Liver (tissue), 9 donors: Measurements from ENCODE around the gene HMX1. TPM values are rescaled to one million over a fixed set of nuclear protein-coding genes. Genes with fewer than 3 reads are reported as not detected.

Experiments used
- DNase-seq: peaks from one replicate; pipeline ENCODE4 v3.0.0-alpha.2; 2017; ENCODE audit warnings: low spot score
- H3K27ac ChIP-seq, 2 donors: one replicate each; pipeline ENCODE4 v1.7.0; 2013; ENCODE audit warnings: inconsistent platforms in 2 of 2, low read length in 2 of 2, control low read depth in 1 of 2, low read depth in 1 of 2, mild to moderate bottlenecking in 1 of 2
- H3K27me3 ChIP-seq, 4 donors: one replicate each; pipeline versions ENCODE4 v1.6.1 to v1.7.0; 2013; ENCODE audit warnings: low read length in 3 of 4, inconsistent platforms in 1 of 4, mild to moderate bottlenecking in 1 of 4, moderate library complexity in 1 of 4; ENCODE audit not compliant: control insufficient read depth in 4 of 4, insufficient read depth in 4 of 4
- H3K36me3 ChIP-seq, 4 donors: one replicate each; pipeline versions ENCODE4 v1.6.1 to v1.7.0; 2013; ENCODE audit warnings: low read length in 3 of 4, mild to moderate bottlenecking in 3 of 4, low read depth in 1 of 4, moderate library complexity in 1 of 4; ENCODE audit not compliant: control insufficient read depth in 4 of 4, insufficient read depth in 3 of 4
- H3K4me1 ChIP-seq, 4 donors: one replicate each; pipeline versions ENCODE4 v1.6.1 to v1.7.0; 2013; ENCODE audit warnings: low read length in 3 of 4, mild to moderate bottlenecking in 3 of 4, moderate library complexity in 1 of 4; ENCODE audit not compliant: control insufficient read depth in 4 of 4, insufficient read depth in 4 of 4
- H3K4me3 ChIP-seq, 3 donors: one replicate each; pipeline versions ENCODE4 v1.6.1 to v1.7.0; 2013; ENCODE audit warnings: low read length in 3 of 3, control low read depth in 1 of 3, low read depth in 1 of 3, mild to moderate bottlenecking in 1 of 3
- H3K9ac ChIP-seq, 2 donors: one replicate each; pipeline ENCODE4 v1.7.0; 2013; ENCODE audit warnings: low read length in 2 of 2, mild to moderate bottlenecking in 2 of 2, moderate library complexity in 2 of 2, control low read depth in 1 of 2, low read depth in 1 of 2
- H3K9me3 ChIP-seq, 4 donors: one replicate each; pipeline versions ENCODE4 v1.6.1 to v1.7.0; 2013; ENCODE audit warnings: low read length in 3 of 4; ENCODE audit not compliant: control insufficient read depth in 4 of 4
- ATF3 ChIP-seq: IDR thresholded peaks from 2 replicates; pipeline ENCODE4 v1.6.1; 2016; ENCODE audit warnings: antibody characterized with exemption
- CTCF ChIP-seq: fragments of 150-350 bp; IDR thresholded peaks from 2 replicates; pipeline ENCODE4 v1.5.1; 2017; ENCODE audit warnings: improper control_type of control experiment, low read depth, low read length; ENCODE audit not compliant: missing input control
- FOXA2 ChIP-seq: IDR thresholded peaks from 2 replicates; pipeline ENCODE4 v1.6.1; 2016; ENCODE audit warnings: antibody characterized with exemption
- GABPA ChIP-seq, 2 donors: IDR thresholded peaks in 1 of 2; conservative IDR thresholded peaks in 1 of 2; 2 replicates each; pipeline ENCODE4 v1.6.1; 2016; ENCODE audit warnings: antibody characterized with exemption in 2 of 2, mild to moderate bottlenecking in 1 of 2, moderate library complexity in 1 of 2
- HNF4A ChIP-seq, 2 donors: conservative IDR thresholded peaks; 2 replicates each; pipeline ENCODE4 v1.6.1; 2016; ENCODE audit warnings: antibody characterized with exemption in 2 of 2, mild to moderate bottlenecking in 2 of 2
- HNF4G ChIP-seq: IDR thresholded peaks from 2 replicates; pipeline ENCODE4 v1.6.1; 2016; ENCODE audit warnings: antibody characterized with exemption
- JUND ChIP-seq, 2 donors: IDR thresholded peaks; 2 replicates each; pipeline ENCODE4 v1.6.1; 2016; ENCODE audit warnings: antibody characterized with exemption in 2 of 2
- MAX ChIP-seq: IDR thresholded peaks from 2 replicates; pipeline ENCODE4 v1.6.1; 2016; ENCODE audit warnings: antibody characterized with exemption
- NR2F2 ChIP-seq: IDR thresholded peaks from 2 replicates; pipeline ENCODE4 v1.6.1; 2016; ENCODE audit warnings: antibody characterized with exemption
- RAD21 ChIP-seq, 2 donors: IDR thresholded peaks; 2 replicates each; pipeline ENCODE4 v1.6.1; 2016; ENCODE audit warnings: antibody characterized with exemption in 2 of 2, mild to moderate bottlenecking in 2 of 2
- REST ChIP-seq: IDR thresholded peaks from 2 replicates; pipeline ENCODE4 v1.6.1; 2016; ENCODE audit warnings: antibody characterized with exemption, mild to moderate bottlenecking
- RXRA ChIP-seq, 2 donors: IDR thresholded peaks; 2 replicates each; pipeline ENCODE4 v1.6.1; 2017 to 2018; ENCODE audit warnings: antibody characterized with exemption in 2 of 2, mild to moderate bottlenecking in 1 of 2
- SP1 ChIP-seq: IDR thresholded peaks from 2 replicates; pipeline ENCODE4 v1.6.1; 2018; ENCODE audit warnings: antibody characterized with exemption, mild to moderate bottlenecking
- TAF1 ChIP-seq: conservative IDR thresholded peaks from 2 replicates; pipeline ENCODE4 v1.6.1; 2016; ENCODE audit warnings: antibody characterized with exemption, mild to moderate bottlenecking
- YY1 ChIP-seq: IDR thresholded peaks from 2 replicates; pipeline ENCODE4 v1.6.1; 2016; ENCODE audit warnings: antibody characterized with exemption, mild to moderate bottlenecking
- ZBTB33 ChIP-seq: IDR thresholded peaks from 2 replicates; pipeline ENCODE4 v1.6.1; 2016; ENCODE audit warnings: antibody characterized with exemption
- WGBS: extraction: QIAGEN DNeasy Blood & Tissue Kit; methylation state at CpG from one replicate; pipeline ENCODE4 v1.1.7; 2013; 5-methylcytosine and 5-hydroxymethylcytosine counted together
- polyA plus RNA-seq, 2 donors: library from polyadenylated mRNA; stranded (reverse) in 1 of 2; unstranded in 1 of 2; fragments of 200-250 nt in 1 of 2; fragments of >200 nt in 1 of 2; fragmentation: Nextera tagmentation in 1 of 2; extraction: Ambion mirVana in 1 of 2; gene quantifications; one replicate each; pipeline versions ENCODE4 v1.2.1 to v1.2.3, GENCODE V29; 2013 to 2015
- total RNA-seq, 2 donors: library from RNA; depleted of rRNA; stranded (reverse); fragments of >200 nt; gene quantifications; one replicate each; pipeline ENCODE4 v1.2.3, GENCODE V29; 2014
- donor health status: healthy.
- donor health status: healthy.
- donor health status: healthy.
- donor health status: healthy.
- donor health status: healthy.

Gene HMX1
- total and polyA plus RNA-seq, 4 donors, result not detected

GRCh38 chr4:8886612-8887406 lies 15.2 kb upstream of the HMX1 start:
- H3K9me3 ChIP-seq, result no peaks in the 10 kb centered on the region
- no peak overlapping the region for H3K9ac ChIP-seq
- no peaks in the 10 kb centered on the region for H3K4me1 ChIP-seq
- H3K4me3 ChIP-seq, result no peak overlapping the region
- no peak overlapping the region for H3K27ac ChIP-seq
- TF ChIP-seq RXRA (IDR thresholded peaks at IDR 0.05) (no peak), CTCF (no peak), GABPA (IDR thresholded peaks at IDR 0.05 in 1 of 2, conservative IDR thresholded peaks at IDR 0.05 in 1 of 2) (no peak), ZBTB33 (no peak), TAF1 (no peak), RAD21 (IDR thresholded peaks at IDR 0.05) (no peak), NR2F2 (no peak), HNF4A (conservative IDR thresholded peaks at IDR 0.05) (no peak), YY1 (no peak), HNF4G (no peak), JUND (IDR thresholded peaks at IDR 0.05) (no peak), SP1 (no peak), MAX (no peak)
- 79% methylated on average over 10 of the region's 10 CpGs for WGBS
- H3K36me3 ChIP-seq, result no peaks in the 10 kb centered on the region
- H3K27me3 ChIP-seq, result peaks cover 0 to 12% (median 3%) of the 10 kb centered on the region in 4 donors
- no peak for DNase-seq

- no peak overlapping the region for H3K9ac ChIP-seq
- no peaks in the 10 kb centered on the region for H3K9me3 ChIP-seq
- H3K27ac ChIP-seq, result no peak overlapping the region
- TF ChIP-seq REST, result no peak
- no peak for TF ChIP-seq ZBTB33
- no peak for TF ChIP-seq ATF3
- no peak for TF ChIP-seq HNF4G
- no peak for TF ChIP-seq MAX
- TF ChIP-seq JUND (IDR thresholded peaks at IDR 0.05), result no peak
- TF ChIP-seq HNF4A (conservative IDR thresholded peaks at IDR 0.05), result no peak
- TF ChIP-seq FOXA2, result no peak
- H3K4me1 ChIP-seq, result no peaks in the 10 kb centered on the region
- WGBS, result 24% methylated on average over 14 of the region's 14 CpGs
- H3K36me3 ChIP-seq, result no peaks in the 10 kb centered on the region
- H3K4me3 ChIP-seq, result no peak overlapping the region
- no peak for DNase-seq
- H3K27me3 ChIP-seq, result peaks cover 0 to 5% (median 2%) of the 10 kb centered on the region in 4 donors
Observed at GRCh38 chr4:8882239-8882638, 10.6 kb upstream of the HMX1 start.
